ENCODE data around the gene EHBP1L1.
"Not testable (repeated sequence)": the region's sequence is repeated elsewhere in the genome, so short reads cannot be mapped to it uniquely, and the experiment has no call there.

EHBP1L1 gene

DNA sequence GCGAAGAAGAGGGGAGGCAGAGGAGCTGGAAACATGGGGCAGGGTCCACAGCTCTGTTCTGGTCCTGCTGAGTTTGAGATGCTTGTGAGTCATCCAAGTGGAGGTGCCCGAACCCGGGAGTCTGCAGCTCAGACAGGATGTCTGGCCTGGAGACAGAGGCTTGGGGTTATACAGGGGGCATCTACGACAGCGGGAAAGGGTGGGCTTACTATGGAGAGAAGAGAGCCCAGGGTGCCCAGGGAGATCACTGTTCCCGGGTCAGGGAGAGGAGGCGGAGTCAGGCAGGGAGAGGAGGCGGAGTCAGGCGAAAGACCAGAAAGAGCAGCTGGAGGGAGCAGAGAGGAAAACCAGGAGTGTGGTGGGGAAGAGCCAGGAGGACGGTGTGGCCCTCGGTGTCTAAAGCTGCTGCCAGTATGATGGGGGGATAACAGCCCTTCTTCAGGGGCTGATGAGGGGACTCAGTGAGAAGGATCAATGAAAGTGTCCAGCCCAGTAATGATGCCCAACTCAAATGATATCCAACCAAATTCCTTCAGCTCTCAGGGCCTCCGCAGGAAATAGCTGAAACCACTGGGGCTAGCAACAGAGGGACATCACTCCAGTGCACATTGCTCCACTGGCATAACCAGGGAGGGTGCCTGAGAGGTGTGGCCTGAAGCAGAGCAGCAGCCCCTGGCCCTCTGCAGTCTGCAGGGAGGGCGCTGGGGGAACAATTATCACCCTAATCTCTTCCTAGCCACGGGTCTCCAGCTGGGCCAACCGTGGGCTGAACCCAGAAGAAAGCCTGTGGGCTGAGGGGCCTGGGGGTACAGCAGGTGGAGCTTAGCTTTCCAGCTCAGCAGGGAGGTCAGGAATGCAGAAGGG is 15.1 kb upstream of the EHBP1L1 start:
- peak; percentile 60 for DNase-seq (ENCODE audit: low spot score)

- no peak for DNase-seq (ENCODE audit: low spot score)
Observed at GRCh38 chr11:65562020-65562419, 13.8 kb upstream of the EHBP1L1 start.

DNA sequence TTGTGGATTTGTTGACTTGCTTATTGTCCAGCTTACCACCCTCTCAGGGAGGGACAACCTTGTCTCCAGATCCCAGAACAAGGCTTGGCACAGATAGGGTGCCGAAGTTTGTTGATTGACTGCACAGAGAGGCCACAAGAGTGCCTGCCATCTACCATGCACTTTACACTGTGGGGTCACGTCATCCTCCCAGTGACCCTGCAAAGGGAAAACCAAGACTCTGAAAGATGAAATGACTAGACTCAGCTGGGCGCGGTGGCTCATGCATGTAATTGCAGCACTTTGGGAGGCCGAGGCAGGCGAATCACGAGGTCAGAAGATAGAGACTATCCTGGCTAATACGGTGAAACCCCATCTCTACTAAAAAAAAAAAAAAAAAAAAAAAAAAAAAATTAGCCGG is 13.1 kb upstream of the EHBP1L1 start:
- no peak for DNase-seq (ENCODE audit: low spot score)

GRCh38 chr11:65563601-65564000 is 12.3 kb upstream of the EHBP1L1 start:
- no peak for DNase-seq (ENCODE audit: low spot score)

GRCh38 chr11:65564879-65565559 is 10.8 kb upstream of the EHBP1L1 start:
- DNase-seq (ENCODE audit: low spot score), result not testable (repeated sequence)

- DNase-seq (ENCODE audit: low spot score), result no peak
Observed at GRCh38 chr11:65565624-65566453, 10.0 kb upstream of the EHBP1L1 start.

GRCh38 chr11:65569164-65569972 is 6.5 kb upstream of the EHBP1L1 start:
- peak; percentile 67 for DNase-seq (ENCODE audit: low spot score)

GRCh38 chr11:65569973-65570918 is 5.6 kb upstream of the EHBP1L1 start, which contains the start of gene ZNRD2:
TSS of gene ZNRD2 (plus strand) at chr11:65570477. CDS start at chr11:65570492, 15 bp downstream.
- DNase-seq (ENCODE audit: low spot score), result peak; percentile 96

DNA sequence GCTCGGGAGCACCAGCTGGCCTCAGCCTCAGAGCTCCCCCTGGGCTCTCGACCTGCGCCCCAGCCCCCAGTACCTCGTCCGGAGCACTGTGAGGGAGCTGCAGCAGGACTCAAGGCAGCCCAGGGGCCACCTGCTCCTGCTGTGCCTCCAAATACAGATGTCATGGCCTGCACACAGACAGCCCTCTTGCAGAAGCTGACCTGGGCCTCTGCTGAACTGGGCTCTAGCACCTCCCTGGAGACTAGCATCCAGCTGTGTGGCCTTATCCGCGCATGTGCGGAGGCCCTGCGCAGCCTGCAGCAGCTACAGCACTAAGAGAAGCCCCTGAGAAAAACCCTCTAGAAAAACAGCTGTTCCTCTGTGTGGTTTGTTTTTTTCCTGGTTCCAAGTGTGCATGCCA is 4.4 kb upstream of the EHBP1L1 start:
- no peak for DNase-seq (ENCODE audit: low spot score)

DNA sequence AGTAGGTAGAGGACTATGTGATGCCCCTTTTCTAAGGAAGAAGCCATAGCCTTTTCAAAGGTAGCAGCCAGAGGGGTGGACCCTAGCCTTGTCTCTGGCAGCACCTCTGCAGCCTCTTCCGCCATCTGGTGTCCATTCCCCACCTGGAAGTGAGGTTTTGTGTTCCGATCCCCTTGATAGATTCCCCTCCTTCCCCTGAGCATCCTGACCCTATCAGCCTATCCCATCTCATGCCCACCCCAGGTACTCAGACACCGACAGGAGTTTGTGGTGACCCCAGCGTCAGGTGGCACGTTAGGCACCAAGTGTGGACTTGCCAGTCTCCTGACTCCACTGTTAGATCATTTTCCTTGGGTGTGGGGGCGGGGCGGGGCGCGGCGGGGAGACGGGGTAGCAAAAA is 3.9 kb upstream of the EHBP1L1 start:
- DNase-seq (ENCODE audit: low spot score), result no peak

- DNase-seq (ENCODE audit: low spot score), result peak; percentile 90
Observed at GRCh38 chr11:65572356-65573051, 3.3 kb upstream of the EHBP1L1 start, which contains the start of gene FAM89B. TSS of gene FAM89B (plus strand) at chr11:65572538. CDS start at chr11:65572670, 132 bp downstream.

- no peak for DNase-seq (ENCODE audit: low spot score)
Observed at GRCh38 chr11:65573391-65574079, 2.3 kb upstream of the EHBP1L1 start.

DNA sequence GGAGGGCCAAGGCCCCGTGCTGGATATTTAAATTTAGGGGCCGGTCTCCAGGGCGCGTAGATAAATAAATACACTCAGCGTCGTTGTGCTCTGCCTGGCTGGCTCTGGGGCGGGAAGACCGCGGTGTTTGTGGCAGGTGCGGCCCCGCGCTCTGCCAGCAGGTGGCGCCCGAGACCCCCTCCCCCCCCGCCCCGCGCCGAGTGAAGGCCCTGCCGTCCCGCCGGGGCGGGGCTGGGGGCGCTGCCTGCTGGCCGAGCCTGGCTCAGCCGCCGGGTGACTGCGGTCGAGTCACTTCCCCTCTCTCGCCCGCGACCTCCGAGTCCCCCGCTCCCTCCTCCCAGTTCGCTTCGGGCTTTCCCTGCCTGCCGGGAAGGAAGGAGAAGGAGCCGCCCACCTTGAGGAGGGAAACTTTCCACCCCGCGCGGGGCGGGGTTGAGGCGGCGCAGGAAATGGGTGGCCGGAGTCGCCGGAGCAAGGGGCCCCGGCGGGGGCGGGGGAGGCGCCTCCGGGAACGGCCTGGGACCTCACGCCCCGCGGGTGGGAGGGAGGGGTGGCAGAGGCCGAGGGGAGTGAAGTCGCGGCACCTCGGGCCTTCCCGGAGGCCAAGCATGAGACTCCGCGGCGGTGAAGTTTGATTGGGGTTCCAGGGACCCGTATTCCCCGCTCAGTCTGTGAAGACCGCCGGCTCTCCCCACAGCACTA is 1.6 kb upstream of the EHBP1L1 start:
- peak; percentile 97 for DNase-seq (ENCODE audit: low spot score)

DNA sequence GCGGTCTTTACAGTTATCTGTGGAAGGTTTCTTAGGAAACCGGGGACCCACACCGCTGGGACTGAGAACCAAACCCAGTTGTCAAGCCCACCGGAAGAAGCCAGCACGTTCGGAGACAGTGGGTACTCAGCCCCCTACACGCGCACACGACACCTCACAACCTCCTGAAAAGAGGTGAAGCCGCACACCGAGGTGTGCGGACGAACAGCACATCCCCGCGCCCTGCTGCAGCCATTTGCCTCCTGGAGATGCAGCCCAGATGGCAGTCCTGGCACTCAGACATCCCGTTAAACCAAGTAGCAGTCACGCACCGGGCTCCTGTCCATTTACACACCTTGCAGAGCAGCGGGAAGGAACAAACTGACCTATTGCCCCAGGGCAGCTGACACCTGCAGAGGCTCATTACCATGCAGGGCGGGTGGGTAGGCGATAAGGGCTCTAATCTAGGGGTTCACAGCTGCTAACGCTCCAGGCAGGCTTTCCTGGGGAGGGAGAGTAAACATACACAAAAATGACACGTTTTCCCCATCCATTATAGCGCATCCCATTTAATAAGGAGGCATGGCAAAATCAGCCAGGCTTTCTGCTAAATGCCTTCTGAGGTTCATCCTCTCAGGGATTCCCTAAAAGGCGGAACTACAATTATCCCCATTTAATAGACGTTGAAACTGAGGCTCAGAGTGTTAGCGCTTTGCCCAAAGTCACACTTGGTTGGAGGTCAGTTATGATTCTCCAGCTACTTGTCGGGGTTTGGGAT is 864 bp upstream of the EHBP1L1 start:
- DNase-seq (ENCODE audit: low spot score), result no peak

DNA sequence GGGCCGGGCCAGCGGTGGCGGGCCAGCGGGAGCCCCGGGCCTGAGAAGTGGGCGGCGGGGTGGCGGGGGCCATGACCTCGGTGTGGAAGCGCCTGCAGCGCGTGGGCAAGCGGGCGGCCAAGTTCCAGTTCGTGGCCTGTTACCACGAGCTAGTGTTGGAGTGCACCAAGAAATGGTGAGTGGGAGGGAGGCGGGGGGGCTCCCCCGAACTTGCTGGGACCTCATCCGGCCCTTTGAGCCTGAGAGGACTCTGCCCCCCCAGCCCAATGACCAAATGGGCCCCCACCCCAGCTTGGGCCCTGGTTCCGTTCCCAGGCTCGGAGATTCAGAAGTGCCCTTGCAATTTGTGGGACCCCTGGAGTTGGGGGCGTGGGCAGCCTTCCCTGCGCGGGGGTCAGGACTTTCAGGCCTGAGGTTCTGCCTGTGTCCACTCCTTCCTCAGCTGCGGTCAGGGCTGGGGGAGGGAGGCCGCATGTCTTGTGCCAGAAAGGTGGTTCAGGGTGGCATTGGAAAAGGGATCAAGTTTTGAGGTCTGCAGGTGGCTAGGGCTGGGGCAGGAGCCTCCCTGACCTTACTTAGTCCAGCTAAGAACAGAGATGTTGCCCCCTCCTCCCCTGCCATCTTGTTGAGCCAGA is 496 bp downstream of the EHBP1L1 start:
- DNase-seq (ENCODE audit: low spot score), result no peak

- DNase-seq (ENCODE audit: low spot score), result peak; percentile 82
Observed at GRCh38 chr11:65576867-65577755, 1.3 kb downstream of the EHBP1L1 start.

Measured in GM03348 (cell line).